ENCODE results near the gene RNF208.

DNA sequence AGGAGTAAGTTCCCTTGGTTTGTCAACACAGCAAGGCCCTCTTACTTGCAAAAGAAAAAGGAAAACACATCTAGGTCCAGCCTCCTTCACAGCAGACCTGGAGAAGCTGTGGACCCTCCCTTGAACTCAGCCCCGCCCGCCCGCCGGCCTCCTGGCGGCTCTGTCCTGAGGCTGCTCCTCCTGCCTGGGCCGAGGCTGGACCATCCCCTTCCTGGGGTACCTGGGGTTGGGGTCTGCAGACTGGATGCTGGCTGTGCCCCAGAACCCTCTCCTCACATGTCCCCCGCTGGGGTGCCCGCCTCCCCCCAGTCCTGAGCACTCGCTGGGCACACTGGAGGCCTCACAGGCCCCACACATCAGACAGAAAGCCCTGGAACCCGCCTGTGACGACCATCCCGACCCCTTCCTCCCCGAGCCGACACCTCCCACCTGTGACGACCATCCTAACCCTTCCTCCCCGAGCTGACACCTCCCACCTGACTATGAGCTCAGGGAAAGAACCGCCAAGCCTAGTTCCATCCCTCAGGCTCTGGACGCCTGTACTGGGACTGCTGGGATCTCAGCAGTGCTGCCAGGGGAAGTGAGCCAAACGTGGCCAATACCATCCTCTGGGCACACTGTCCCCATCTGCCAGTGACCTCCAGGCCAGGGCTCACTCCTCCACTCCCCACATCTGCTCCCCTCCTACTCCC is 43.0 kb downstream of the RNF208 start:
- TF ChIP-seq ZBTB7A (IDR thresholded peaks at IDR 0.05; ENCODE audit: low read depth) (no peak), EP300 (IDR thresholded peaks at IDR 0.05; ENCODE audit: borderline replicate concordance) (no peak), RAD21 (IDR thresholded peaks at IDR 0.05; ENCODE audit: low read depth) (no peak), NFIC (IDR thresholded peaks at IDR 0.05) (no peak), CEBPB (IDR thresholded peaks at IDR 0.05) (no peak), TAF1 (IDR thresholded peaks at IDR 0.05; ENCODE audit: low read depth) (no peak), EGR1 (IDR thresholded peaks at IDR 0.05) (no peak)
- TF ChIP-seq, protein P1, sequence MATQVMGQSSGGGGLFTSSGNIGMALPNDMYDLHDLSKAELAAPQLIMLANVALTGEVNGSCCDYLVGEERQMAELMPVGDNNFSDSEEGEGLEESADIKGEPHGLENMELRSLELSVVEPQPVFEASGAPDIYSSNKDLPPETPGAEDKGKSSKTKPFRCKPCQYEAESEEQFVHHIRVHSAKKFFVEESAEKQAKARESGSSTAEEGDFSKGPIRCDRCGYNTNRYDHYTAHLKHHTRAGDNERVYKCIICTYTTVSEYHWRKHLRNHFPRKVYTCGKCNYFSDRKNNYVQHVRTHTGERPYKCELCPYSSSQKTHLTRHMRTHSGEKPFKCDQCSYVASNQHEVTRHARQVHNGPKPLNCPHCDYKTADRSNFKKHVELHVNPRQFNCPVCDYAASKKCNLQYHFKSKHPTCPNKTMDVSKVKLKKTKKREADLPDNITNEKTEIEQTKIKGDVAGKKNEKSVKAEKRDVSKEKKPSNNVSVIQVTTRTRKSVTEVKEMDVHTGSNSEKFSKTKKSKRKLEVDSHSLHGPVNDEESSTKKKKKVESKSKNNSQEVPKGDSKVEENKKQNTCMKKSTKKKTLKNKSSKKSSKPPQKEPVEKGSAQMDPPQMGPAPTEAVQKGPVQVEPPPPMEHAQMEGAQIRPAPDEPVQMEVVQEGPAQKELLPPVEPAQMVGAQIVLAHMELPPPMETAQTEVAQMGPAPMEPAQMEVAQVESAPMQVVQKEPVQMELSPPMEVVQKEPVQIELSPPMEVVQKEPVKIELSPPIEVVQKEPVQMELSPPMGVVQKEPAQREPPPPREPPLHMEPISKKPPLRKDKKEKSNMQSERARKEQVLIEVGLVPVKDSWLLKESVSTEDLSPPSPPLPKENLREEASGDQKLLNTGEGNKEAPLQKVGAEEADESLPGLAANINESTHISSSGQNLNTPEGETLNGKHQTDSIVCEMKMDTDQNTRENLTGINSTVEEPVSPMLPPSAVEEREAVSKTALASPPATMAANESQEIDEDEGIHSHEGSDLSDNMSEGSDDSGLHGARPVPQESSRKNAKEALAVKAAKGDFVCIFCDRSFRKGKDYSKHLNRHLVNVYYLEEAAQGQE (IDR thresholded peaks at IDR 0.05; ENCODE audit: low read depth), result no peak
